ENCODE data around the gene SIX1.
A peak's percentile ranks its signal among the peaks of the same experiment; 100 is the strongest.

SIX1 gene

DNA sequence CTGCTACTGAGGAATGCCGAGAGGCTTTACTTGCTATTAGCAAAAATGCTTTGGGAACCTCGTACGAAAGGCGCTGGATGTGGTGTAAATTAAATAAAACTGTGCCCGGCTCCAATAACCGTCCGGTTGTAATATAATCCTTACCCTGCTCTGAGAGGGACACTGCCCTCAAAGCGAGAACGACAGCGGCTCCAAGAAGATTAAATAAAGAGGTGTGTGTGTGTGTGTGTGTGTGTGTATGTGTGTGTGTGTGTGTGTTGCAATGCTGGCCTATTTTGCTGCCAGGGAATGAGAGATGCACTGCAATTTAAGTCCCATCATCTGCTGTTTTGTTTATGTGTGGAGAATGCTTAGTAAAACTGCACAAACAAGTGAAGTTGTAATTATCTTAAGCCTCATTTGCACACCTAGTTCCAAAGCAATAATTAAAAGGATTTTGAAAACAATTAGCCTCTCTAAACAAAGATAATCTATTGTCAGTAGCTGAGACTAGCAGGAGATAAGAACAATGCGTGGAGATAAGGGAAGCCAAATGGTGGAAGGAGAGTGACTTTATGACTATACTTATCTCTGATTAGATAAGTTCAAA lies 1.2 kb upstream of the SIX1 start:
- Mint-ChIP-seq H3K4me3 (no peak overlapping the region), H3K27me3 (peaks cover 94% of the 10 kb centered on the region), H3K9me3 (no peaks in the 10 kb centered on the region), H3K36me3 (ENCODE audit: low read depth) (no peaks in the 10 kb centered on the region), H3K27ac (no peak overlapping the region), H3K4me1 (ENCODE audit: low read depth) (peaks cover 62% of the 10 kb centered on the region)

DNA sequence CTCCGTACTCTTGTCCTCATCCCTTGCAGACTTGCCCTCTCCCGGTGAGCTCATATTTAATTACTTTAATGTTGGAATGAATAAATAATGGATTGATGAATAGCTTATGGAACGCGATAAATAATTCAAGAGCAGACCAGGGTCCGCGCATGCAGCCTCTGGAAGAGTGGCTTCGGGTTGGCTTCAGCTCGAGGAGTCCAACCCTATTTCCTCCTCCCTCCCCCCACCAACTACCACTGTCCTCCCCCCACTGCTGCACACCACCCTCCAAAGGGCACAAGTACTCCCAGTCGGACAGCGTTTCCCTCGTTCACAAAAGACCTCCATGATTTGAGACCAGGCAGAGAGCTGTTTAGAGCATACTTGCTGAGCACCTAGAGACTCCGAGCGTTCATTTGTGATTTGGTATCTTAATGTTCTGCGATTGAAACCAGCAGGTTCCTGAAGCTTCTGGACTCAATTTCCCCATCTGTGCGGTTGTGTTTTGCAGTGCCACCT lies 647 bp upstream of the SIX1 start:
- Mint-ChIP-seq H3K27ac (no peak overlapping the region), H3K9me3 (no peaks in the 10 kb centered on the region), H3K27me3 (peaks cover 94% of the 10 kb centered on the region), H3K4me3 (peak overlapping the region; percentile 41), H3K4me1 (ENCODE audit: low read depth) (peaks cover 58% of the 10 kb centered on the region), H3K36me3 (ENCODE audit: low read depth) (no peaks in the 10 kb centered on the region)

DNA sequence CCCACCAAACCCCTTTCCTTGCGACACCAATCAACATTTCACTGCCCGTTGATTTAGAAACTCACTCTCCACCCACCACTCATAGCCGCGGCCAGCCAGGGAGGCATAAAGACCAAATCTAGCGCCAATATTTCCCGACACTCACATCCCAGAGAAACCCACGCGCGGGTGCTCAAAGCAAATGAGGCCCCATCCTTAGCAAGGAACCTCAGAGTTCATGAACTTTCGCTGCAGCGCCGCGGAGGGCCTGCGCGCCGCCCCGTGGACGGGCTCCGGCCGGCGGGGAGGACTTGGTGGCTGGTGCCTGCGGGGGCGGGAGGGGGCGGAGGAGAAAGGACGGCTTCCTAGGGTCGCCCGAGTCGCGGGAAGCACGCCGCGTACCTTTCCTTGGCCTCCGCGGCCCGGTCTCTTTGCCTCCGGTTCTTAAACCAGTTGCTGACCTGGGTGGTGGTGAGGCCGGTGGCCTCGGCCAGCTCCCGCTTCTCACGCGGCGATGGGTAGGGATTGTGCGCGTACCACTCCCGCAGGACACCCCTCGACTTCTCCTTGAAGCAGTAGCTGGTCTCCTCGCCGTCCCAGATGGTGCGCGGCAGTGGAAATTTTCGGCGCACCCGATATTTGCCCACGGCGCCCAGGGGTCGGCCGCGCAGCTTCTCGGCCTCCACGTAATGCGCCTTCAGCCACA lies 886 bp downstream of the SIX1 start:
- Mint-ChIP-seq H3K4me3 (peak overlapping the region; percentile 42), H3K27me3 (peaks cover 94% of the 10 kb centered on the region), H3K4me1 (ENCODE audit: low read depth) (peaks cover 45% of the 10 kb centered on the region), H3K27ac (peak overlapping the region; percentile 41), H3K9me3 (no peaks in the 10 kb centered on the region), H3K36me3 (ENCODE audit: low read depth) (no peaks in the 10 kb centered on the region)

DNA sequence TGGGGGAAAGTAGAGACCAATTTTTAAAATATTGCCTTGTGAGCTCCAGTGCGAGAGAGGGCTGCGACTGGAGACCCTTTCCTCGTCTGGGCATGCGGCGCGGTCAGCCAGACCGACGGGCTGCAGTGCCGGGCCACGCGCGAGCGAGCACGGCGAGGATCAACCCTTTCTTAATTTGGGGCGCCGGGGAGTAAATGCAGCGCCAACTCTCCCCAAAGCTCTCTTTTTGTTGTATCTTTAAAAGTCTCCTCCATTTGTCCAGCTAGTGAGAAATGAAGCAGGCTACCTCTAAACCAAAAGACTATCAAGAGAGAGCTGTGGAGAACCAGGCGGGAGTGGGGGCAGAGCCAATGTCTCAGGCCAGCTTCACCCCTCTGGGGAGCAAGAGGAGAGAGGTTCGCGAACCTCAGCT lies 1.4 kb downstream of the SIX1 start:
- Mint-ChIP-seq H3K9me3 (no peaks in the 10 kb centered on the region), H3K27me3 (peaks cover 94% of the 10 kb centered on the region), H3K36me3 (ENCODE audit: low read depth) (no peaks in the 10 kb centered on the region), H3K4me3 (peak overlapping the region; percentile 42), H3K4me1 (ENCODE audit: low read depth) (peaks cover 47% of the 10 kb centered on the region), H3K27ac (peak overlapping the region; percentile 41)

DNA sequence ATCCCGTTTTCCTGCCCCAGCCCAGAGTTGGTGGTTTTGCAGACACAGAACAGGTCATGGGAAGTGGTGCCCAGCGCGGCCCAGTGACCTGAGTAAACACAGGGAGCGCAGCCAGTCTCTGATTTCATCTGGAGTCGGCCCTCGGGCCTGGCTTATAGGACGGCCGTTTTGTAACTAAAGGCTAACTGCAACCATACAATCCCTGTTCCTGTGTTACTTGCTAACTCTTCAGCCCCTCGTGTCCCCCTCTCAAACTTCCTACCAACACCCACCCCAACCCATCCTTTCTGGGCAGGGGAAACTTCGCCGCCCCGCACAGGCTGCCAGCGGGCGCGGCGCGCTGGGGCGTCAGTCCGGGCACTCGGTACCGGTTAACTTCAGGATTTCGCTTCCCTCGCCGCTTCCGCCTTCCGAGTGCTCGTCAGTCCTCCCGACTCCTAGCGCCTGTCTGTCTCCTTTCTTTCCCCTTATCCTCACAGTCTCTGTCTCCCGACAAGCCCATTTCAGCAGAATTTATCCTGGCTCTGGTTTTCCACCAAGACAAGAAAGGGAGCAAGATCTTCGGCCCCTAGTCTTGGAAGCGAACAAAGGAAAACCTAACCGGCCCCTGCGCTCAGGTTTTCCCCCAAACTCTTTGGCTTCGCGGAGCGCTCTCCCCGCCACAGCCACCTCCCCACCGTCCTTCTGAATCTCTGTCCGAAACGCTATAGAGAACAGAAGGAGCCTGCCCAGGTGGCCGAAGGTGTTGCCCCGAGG lies 2.0 kb downstream of the SIX1 start:
- no peaks in the 10 kb centered on the region for H3K36me3 Mint-ChIP-seq (ENCODE audit: low read depth)
- H3K4me3 Mint-ChIP-seq: peak overlapping the region; percentile 69
- peaks cover 93% of the 10 kb centered on the region for H3K27me3 Mint-ChIP-seq
- no peak overlapping the region for H3K27ac Mint-ChIP-seq
- H3K4me1 Mint-ChIP-seq (ENCODE audit: low read depth): peaks cover 46% of the 10 kb centered on the region
- no peaks in the 10 kb centered on the region for H3K9me3 Mint-ChIP-seq

DNA sequence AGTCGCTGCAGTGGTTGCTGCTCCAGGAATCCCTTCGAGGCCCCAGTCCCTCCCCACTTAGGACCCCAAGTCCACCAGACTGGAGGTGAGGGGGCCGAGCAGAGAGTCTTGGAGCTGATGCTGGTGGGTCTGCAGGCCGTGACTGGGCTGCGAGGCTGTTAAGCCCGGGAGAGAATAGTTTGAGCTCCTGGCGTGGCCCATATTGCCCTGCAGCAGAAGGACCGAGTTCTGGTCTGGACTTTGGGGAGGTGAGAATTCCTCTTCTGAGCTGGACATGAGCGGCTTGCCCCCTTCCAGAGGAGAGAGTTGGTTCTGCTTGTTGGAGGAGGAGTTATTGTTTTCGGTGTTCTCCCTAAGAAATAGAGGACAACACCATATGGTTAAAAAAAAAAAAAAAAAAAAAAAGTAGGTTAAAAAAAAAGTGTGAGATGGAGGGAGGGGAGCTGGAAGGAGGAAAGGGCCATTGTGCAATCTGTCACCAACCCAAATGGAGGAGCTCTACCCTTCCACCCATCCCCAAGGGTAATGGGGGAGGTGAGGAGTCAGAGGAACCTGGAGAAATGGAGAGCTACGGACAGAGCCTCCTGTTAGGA lies 3.0 kb downstream of the SIX1 start:
- Mint-ChIP-seq H3K4me1 (ENCODE audit: low read depth) (peaks cover 41% of the 10 kb centered on the region), H3K27me3 (peaks cover 90% of the 10 kb centered on the region), H3K9me3 (no peaks in the 10 kb centered on the region), H3K4me3 (no peak overlapping the region), H3K36me3 (ENCODE audit: low read depth) (no peaks in the 10 kb centered on the region), H3K27ac (no peak overlapping the region)

DNA sequence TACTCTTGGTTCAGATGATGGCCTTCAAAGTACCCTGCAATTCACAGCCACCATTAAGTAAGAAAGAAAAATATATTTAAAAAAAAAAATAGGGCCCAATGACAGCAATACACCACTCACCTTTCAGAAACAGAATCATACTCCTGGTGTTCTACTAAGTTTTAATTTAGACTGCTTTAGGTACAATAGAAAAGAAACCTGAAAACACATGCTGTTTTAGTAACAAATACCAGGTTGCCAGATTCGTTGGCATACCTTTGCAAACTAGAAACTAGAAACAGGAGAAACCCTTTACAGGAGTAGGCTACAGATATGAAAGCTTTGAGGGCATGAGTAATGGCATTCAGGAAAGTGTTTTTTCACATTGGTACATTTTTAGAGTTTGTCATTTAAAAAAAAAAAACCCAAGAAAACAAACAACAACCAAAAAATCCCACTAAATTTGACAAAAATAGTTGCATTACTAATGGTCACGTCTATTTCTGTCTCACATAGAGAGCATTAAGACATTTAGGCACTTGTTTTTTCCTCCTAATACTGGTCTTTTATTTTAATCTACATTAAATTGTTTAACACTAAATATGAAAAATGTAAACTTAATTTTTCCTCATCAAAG lies 4.0 kb downstream of the SIX1 start:
- no peak overlapping the region for H3K27ac Mint-ChIP-seq
- no peaks in the 10 kb centered on the region for H3K36me3 Mint-ChIP-seq (ENCODE audit: low read depth)
- H3K4me3 Mint-ChIP-seq: no peak overlapping the region
- peaks cover 90% of the 10 kb centered on the region for H3K27me3 Mint-ChIP-seq
- peaks cover 40% of the 10 kb centered on the region for H3K4me1 Mint-ChIP-seq (ENCODE audit: low read depth)
- H3K9me3 Mint-ChIP-seq: no peaks in the 10 kb centered on the region

DNA sequence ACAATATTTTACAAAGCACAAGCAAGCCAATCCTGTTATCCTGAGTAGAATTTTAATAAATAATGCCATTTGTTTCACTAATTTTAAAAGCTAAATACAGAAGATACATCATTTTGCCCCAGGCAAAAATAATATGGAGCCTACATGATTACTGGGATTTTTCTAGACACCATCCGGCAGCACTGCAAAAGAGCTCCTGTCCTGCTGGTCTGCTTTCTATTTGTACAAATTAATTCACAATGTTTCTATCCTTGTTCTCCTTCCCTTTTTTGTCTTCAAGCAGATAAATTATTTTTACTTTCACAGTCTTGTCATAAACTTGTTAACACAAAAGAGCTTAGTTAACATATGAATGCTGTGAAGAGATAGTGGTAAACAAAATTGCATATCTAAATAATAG lies 4.6 kb downstream of the SIX1 start:
- H3K9me3 Mint-ChIP-seq: no peaks in the 10 kb centered on the region
- H3K36me3 Mint-ChIP-seq (ENCODE audit: low read depth): no peaks in the 10 kb centered on the region
- no peak overlapping the region for H3K4me3 Mint-ChIP-seq
- peaks cover 34% of the 10 kb centered on the region for H3K4me1 Mint-ChIP-seq (ENCODE audit: low read depth)
- no peak overlapping the region for H3K27ac Mint-ChIP-seq
- peaks cover 90% of the 10 kb centered on the region for H3K27me3 Mint-ChIP-seq

DNA sequence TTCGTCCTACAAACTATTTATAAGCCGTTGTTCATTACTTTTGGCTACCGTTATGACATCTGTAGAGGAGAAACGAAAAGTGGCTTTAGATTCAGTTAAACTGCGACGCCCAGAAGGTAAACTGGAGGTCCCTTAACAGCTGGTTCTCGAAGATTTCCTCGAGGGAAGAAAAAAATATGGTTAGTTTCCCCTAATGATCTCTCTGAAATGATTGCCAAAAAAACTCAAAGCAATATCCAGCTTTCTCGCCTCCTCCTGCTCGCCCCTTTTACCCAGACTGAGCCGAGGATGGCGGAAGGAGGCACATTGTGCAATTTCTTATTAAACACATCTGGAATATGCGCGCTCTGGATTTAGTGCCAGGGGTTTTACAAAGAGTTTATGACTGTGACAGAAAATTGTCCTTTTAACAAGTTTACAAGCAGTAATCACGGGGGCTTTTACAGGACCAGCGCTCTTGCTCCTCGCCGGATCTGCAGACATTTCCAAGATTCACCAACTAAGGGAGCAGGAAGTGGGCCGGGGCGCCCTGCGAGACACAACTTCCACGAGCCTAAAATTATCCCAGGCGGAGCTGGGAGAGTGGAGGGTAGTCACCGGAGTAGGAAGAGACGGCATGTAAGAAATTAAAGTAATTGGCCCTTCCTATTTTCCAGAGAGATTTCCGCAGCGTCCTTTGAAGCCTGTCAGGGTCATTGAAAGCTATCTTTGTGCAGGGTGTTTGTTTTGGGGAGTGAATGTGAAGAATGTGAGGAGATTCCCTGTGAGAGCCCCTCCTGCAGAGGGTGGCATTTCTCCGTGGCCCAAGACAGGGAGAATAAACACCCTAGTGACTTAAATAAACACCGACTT lies 5.6 kb downstream of the SIX1 start:
- Mint-ChIP-seq H3K27ac (no peak overlapping the region), H3K27me3 (peaks cover 95% of the 10 kb centered on the region), H3K4me3 (no peak overlapping the region), H3K9me3 (no peaks in the 10 kb centered on the region), H3K36me3 (ENCODE audit: low read depth) (no peaks in the 10 kb centered on the region), H3K4me1 (ENCODE audit: low read depth) (peaks cover 29% of the 10 kb centered on the region)

DNA sequence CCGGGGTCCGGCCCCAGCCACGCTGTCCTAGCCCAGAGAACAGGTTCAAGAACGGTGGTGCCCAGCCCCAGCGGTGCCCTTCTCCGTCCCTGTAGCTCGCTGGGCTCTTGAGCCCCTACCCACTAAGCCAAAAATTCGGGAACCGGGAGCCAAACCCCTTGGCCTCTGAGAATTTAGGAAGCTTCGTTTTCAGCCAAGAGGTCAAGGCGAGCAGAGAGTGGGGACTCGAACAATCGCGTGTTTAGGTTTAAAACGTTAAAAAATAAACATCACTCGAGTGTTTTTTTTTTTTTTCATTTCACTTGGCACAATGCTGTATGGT lies 6.2 kb downstream of the SIX1 start:
- no peak overlapping the region for H3K27ac Mint-ChIP-seq
- H3K9me3 Mint-ChIP-seq: no peaks in the 10 kb centered on the region
- H3K4me1 Mint-ChIP-seq (ENCODE audit: low read depth): peaks cover 30% of the 10 kb centered on the region
- peak overlapping the region; percentile 13 for H3K4me3 Mint-ChIP-seq
- no peaks in the 10 kb centered on the region for H3K36me3 Mint-ChIP-seq (ENCODE audit: low read depth)
- H3K27me3 Mint-ChIP-seq: peaks cover 96% of the 10 kb centered on the region

DNA sequence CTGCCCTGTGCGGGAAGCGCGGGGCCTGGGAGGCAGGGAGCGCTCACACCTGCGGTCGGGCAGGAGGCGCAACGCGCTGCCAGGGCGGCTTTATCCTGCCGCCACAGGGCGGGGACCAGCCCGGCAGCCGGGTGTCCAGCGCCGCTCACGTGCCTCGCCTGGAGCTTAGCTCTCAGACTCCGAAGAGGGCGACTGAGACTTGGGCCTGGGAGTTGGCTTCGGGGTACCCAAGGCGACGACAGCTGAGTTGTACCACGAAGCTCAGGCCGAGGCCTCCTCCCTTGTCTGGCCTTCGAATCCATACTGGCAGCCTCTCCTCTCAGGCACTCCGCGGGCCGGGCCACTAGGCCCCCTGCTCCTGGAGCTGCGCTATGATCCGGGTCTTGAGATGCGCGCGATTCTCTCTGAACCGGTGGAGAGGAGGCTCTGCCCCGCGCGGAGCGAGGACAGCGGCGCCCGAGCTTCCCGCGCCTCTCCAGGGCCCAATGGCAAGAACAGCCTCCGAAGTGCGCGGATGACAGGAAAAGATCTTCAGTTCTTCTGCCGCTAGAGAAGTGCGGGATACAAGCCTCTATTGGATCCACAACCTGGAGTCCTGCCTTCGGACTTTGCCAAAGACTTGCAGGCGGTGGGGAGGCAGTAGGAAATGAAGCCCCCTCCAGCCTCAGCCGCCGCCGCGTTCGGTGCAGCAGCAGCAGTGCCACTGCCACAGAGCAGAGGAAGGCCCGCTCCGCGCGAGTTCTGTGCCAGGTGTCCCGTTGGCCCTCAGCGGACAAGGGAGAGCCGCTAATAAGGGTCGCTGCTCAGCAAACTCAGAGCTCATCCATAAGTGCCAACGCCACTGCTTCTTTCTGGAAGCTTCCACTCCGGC lies 6.8 kb downstream of the SIX1 start:
- Mint-ChIP-seq H3K27ac (no peak overlapping the region), H3K4me1 (ENCODE audit: low read depth) (peaks cover 27% of the 10 kb centered on the region), H3K4me3 (peak overlapping the region; percentile 13), H3K27me3 (peaks cover 93% of the 10 kb centered on the region), H3K36me3 (ENCODE audit: low read depth) (no peaks in the 10 kb centered on the region), H3K9me3 (no peaks in the 10 kb centered on the region)

DNA sequence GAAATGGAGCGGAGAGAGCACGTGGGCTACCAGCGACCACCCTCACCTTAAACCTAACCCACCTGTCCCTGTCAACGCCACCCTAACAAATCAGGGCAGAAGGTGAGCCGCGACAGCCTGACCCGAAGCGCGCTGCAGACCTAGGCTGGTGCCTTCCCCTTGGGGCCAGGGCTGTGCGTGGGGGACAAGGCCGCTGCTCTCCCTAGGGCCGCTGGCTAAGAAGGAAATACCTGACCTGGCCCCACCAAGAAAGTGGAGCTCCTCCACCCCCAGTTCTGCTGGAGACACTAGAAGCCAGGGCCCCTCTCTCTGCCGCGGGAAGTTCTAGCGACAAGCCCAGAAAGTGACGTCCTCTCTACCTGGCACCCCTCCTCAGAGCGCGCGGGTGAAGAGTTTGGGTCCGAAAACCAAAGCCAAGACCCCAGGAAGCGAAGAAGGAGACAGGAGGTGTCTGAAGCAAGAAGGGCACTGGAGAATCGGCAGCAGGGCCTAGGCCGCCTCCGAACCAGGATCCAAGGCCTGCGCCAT lies 7.5 kb downstream of the SIX1 start:
- H3K36me3 Mint-ChIP-seq (ENCODE audit: low read depth): no peaks in the 10 kb centered on the region
- H3K9me3 Mint-ChIP-seq: no peaks in the 10 kb centered on the region
- H3K27me3 Mint-ChIP-seq: peaks cover 89% of the 10 kb centered on the region
- no peak overlapping the region for H3K27ac Mint-ChIP-seq
- peaks cover 22% of the 10 kb centered on the region for H3K4me1 Mint-ChIP-seq (ENCODE audit: low read depth)
- H3K4me3 Mint-ChIP-seq: no peak overlapping the region
